Bronchial epithelial cell (primary cell): ENCODE data around the gene RABAC1. TPM values are rescaled to one million over a fixed set of nuclear protein-coding genes. Genes with fewer than 3 reads are reported as not detected.
A peak's percentile ranks its signal among the peaks of the same experiment; 100 is the strongest.

Source experiments
- DNase-seq: peaks from one replicate; pipeline ENCODE4 v3.0.0-alpha.2; 2010; ENCODE audit warnings: low read depth
- FAIRE-seq: peaks from 2 replicates; lab custom pipeline; 2011; peaks lifted over from hg19 to GRCh38; lab: Jason Lieb, UNC
- H3K27me3 ChIP-seq: 2 replicates; pipeline ENCODE4 v1.5.1; 2011; ENCODE audit warnings: low read length; ENCODE audit not compliant: control insufficient read depth, insufficient read depth
- H3K36me3 ChIP-seq: 2 replicates; pipeline ENCODE4 v1.5.1; 2011; ENCODE audit warnings: low read length; ENCODE audit not compliant: control insufficient read depth, insufficient read depth
- H3K4me3 ChIP-seq: 2 replicates; pipeline ENCODE4 v1.5.1; 2011; ENCODE audit warnings: mild to moderate bottlenecking, low read depth, low read length, control low read depth
- CTCF ChIP-seq: IDR thresholded peaks from 2 replicates; pipeline ENCODE4 v1.5.1; 2011; ENCODE audit warnings: mild to moderate bottlenecking, moderate library complexity, low read length, control low read depth, inconsistent platforms; ENCODE audit not compliant: insufficient read depth, severe bottlenecking
- total RNA-seq: library from RNA; depleted of rRNA; stranded (reverse); fragments of >200 nt; gene quantifications from 2 replicates; pipeline ENCODE4 v1.2.1, GENCODE V29; 2014

The RABAC1 gene
- total RNA-seq, 1 donor from 2014 or later = 96.6 TPM

GRCh38 chr19:41968751-41969595, 9.9 kb upstream of the RABAC1 start:
- DNase-seq = no peak
- FAIRE-seq = no peak
- no peak overlapping the region for H3K4me3 ChIP-seq
- H3K27me3 ChIP-seq = peaks cover 3% of the 10 kb centered on the region
- H3K36me3 ChIP-seq = no peaks in the 10 kb centered on the region
- TF ChIP-seq CTCF = no peak

GRCh38 chr19:41967054-41967783, 8.1 kb upstream of the RABAC1 start:
- H3K27me3 ChIP-seq = peaks cover 3% of the 10 kb centered on the region
- no peak for FAIRE-seq

GRCh38 chr19:41965106-41965505, 6.0 kb upstream of the RABAC1 start:
- H3K4me3 ChIP-seq = no peak overlapping the region
- no peaks in the 10 kb centered on the region for H3K36me3 ChIP-seq
- no peak for FAIRE-seq
- no peak for TF ChIP-seq CTCF
- DNase-seq = no peak
- peaks cover 3% of the 10 kb centered on the region for H3K27me3 ChIP-seq

More at GRCh38 chr19:41967054-41967783, 8.1 kb upstream of the RABAC1 start:
- no peak overlapping the region for H3K4me3 ChIP-seq
- DNase-seq = no peak
- H3K36me3 ChIP-seq = no peaks in the 10 kb centered on the region
- TF ChIP-seq CTCF = no peak

GRCh38 chr19:41960973-41961372, 1.9 kb upstream of the RABAC1 start:
- FAIRE-seq (no peak), DNase-seq (no peak)
- H3K27me3 ChIP-seq = no peaks in the 10 kb centered on the region
- H3K4me3 ChIP-seq = no peak overlapping the region
- peaks cover 2% of the 10 kb centered on the region for H3K36me3 ChIP-seq
- TF ChIP-seq CTCF = no peak

GRCh38 chr19:41958367-41959055, 610 bp downstream of the RABAC1 start:
- no peak for TF ChIP-seq CTCF
- DNase-seq = peak; percentile 54
- H3K27me3 ChIP-seq = no peaks in the 10 kb centered on the region
- peak overlapping the region; percentile 85 for H3K4me3 ChIP-seq
- peaks cover 2% of the 10 kb centered on the region for H3K36me3 ChIP-seq
- no peak for FAIRE-seq
